Fibroblast of lung (primary cell): Measurements from ENCODE around the gene KAT2B. TPM values are rescaled to one million over a fixed set of nuclear protein-coding genes. Genes with fewer than 3 reads are reported as not detected.

Experiments used
- DNase-seq, 2 donors: peaks; one replicate each; pipeline versions ENCODE4 v3.0.0 to v3.0.0-alpha.2; 2010; ENCODE audit warnings: low read depth in 2 of 2
- H2AFZ ChIP-seq: 2 replicates; pipeline ENCODE4 v1.5.1; 2012; ENCODE audit warnings: low read length, control low read depth, inconsistent platforms
- H3K27ac ChIP-seq: 2 replicates; pipeline ENCODE4 v1.5.1; 2011; ENCODE audit warnings: low read length, control low read depth; ENCODE audit not compliant: insufficient read depth
- H3K27me3 ChIP-seq: 2 replicates; pipeline ENCODE4 v1.5.1; 2011; ENCODE audit warnings: mild to moderate bottlenecking, low read length; ENCODE audit not compliant: control insufficient read depth, insufficient read depth
- H3K36me3 ChIP-seq: 2 replicates; pipeline ENCODE4 v1.5.1; 2011; ENCODE audit warnings: low read length; ENCODE audit not compliant: control insufficient read depth, insufficient read depth
- H3K4me1 ChIP-seq: 2 replicates; pipeline ENCODE4 v1.5.1; 2011; ENCODE audit warnings: low read length; ENCODE audit not compliant: control insufficient read depth, insufficient read depth; ENCODE audit errors: extremely low read depth
- H3K4me2 ChIP-seq: 2 replicates; pipeline ENCODE4 v1.5.1; 2011; ENCODE audit warnings: low read length, control low read depth; ENCODE audit not compliant: insufficient read depth; ENCODE audit errors: extremely low read depth
- H3K4me3 ChIP-seq, 4 experiments: fragments of 200-600 bp in 1 of 4; sonication (generic) in 1 of 4; replicated peaks in 1 of 4; 2 replicates each; pipeline ENCODE4 v1.5.1; 2011 to 2016; ENCODE audit warnings: low read length in 4 of 4, low read depth in 3 of 4, mild to moderate bottlenecking in 3 of 4, control low read depth in 2 of 4, inconsistent platforms in 1 of 4, mixed read lengths in 1 of 4; ENCODE audit not compliant: insufficient read depth in 1 of 4; ENCODE audit errors: control extremely low read depth in 1 of 4
- H3K79me2 ChIP-seq: 2 replicates; pipeline ENCODE4 v1.5.1; 2012; ENCODE audit warnings: mild to moderate bottlenecking, low read length, inconsistent platforms; ENCODE audit not compliant: control insufficient read depth, insufficient read depth
- H3K9ac ChIP-seq: 2 replicates; pipeline ENCODE4 v1.5.1; 2011; ENCODE audit warnings: mild to moderate bottlenecking, low read length, control low read depth; ENCODE audit not compliant: insufficient read depth
- H3K9me3 ChIP-seq: 2 replicates; pipeline ENCODE4 v1.5.1; 2012; ENCODE audit warnings: low read depth, low read length; ENCODE audit not compliant: control insufficient read depth, insufficient read depth
- H4K20me1 ChIP-seq: 2 replicates; pipeline ENCODE4 v1.5.1; 2011; ENCODE audit warnings: low read length; ENCODE audit not compliant: control insufficient read depth, insufficient read depth; ENCODE audit errors: extremely low read depth
- EZH2 ChIP-seq: IDR thresholded peaks from 2 replicates; pipeline ENCODE4 v1.5.1; 2012; ENCODE audit warnings: low read length, control low read depth, mild to moderate bottlenecking; ENCODE audit errors: missing control alignments
- polyA plus RNA-seq, 2 donors: library from polyadenylated mRNA; depleted of rRNA in 1 of 2; stranded (reverse) in 1 of 2; unstranded in 1 of 2; fragments of >200 nt; gene quantifications; 2 replicates each; pipeline ENCODE4 v1.2.1, GENCODE V29; 2011 to 2012; ENCODE audit warnings: missing spikeins in 1 of 2
- total RNA-seq: library from RNA; depleted of rRNA; stranded (reverse); fragments of >200 nt; gene quantifications from 2 replicates; pipeline ENCODE4 v1.2.1, GENCODE V29; 2014
- TF ChIP-seq, protein P1 (sequence below), 2 donors: IDR thresholded peaks in 1 of 2; conservative IDR thresholded peaks in 1 of 2; 1 replicate in 1 of 2; 2 replicates in 1 of 2; pipeline ENCODE4 v1.5.1; 2011 to 2012; ENCODE audit warnings: low read length in 2 of 2, control low read depth in 1 of 2, inconsistent platforms in 1 of 2, low read depth in 1 of 2, mild to moderate bottlenecking in 1 of 2

KAT2B gene
- total and polyA plus RNA-seq, 2 donors (not counting 1 experiment from before 2014, with no cell fraction given): 9.1 to 14.7 TPM

GRCh38 chr3:20001932-20002331, 38.3 kb upstream of the KAT2B start:
- Histone ChIP-seq H3K27ac (no peak overlapping the region), H3K4me2 (no peak overlapping the region), H2AFZ (no peak overlapping the region), H3K79me2 (no peaks in the 10 kb centered on the region), H3K9ac (no peak overlapping the region), H3K9me3 (no peaks in the 10 kb centered on the region), H3K4me1 (no peaks in the 10 kb centered on the region), H4K20me1 (no peaks in the 10 kb centered on the region), H3K27me3 (no peaks in the 10 kb centered on the region), H3K36me3 (no peaks in the 10 kb centered on the region), H3K4me3 (no peak overlapping the region)
- no peak for DNase-seq
- TF ChIP-seq EZH2: no peak
- TF ChIP-seq, protein P1, sequence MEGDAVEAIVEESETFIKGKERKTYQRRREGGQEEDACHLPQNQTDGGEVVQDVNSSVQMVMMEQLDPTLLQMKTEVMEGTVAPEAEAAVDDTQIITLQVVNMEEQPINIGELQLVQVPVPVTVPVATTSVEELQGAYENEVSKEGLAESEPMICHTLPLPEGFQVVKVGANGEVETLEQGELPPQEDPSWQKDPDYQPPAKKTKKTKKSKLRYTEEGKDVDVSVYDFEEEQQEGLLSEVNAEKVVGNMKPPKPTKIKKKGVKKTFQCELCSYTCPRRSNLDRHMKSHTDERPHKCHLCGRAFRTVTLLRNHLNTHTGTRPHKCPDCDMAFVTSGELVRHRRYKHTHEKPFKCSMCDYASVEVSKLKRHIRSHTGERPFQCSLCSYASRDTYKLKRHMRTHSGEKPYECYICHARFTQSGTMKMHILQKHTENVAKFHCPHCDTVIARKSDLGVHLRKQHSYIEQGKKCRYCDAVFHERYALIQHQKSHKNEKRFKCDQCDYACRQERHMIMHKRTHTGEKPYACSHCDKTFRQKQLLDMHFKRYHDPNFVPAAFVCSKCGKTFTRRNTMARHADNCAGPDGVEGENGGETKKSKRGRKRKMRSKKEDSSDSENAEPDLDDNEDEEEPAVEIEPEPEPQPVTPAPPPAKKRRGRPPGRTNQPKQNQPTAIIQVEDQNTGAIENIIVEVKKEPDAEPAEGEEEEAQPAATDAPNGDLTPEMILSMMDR (conservative IDR thresholded peaks at IDR 0.05 in 1 of 2, IDR thresholded peaks at IDR 0.05 in 1 of 2; ENCODE audit: low read depth in 1 of 2, low read length in 2 of 2): no peak

GRCh38 chr3:20007960-20008359, 32.3 kb upstream of the KAT2B start:
- Histone ChIP-seq H3K36me3 (no peaks in the 10 kb centered on the region), H4K20me1 (no peaks in the 10 kb centered on the region), H3K4me1 (no peaks in the 10 kb centered on the region), H3K79me2 (no peaks in the 10 kb centered on the region), H3K4me2 (no peak overlapping the region), H3K4me3 (no peak overlapping the region), H3K27me3 (no peaks in the 10 kb centered on the region), H3K27ac (no peak overlapping the region), H3K9me3 (no peaks in the 10 kb centered on the region), H3K9ac (no peak overlapping the region), H2AFZ (no peak overlapping the region)
- TF ChIP-seq, protein P1 (conservative IDR thresholded peaks at IDR 0.05 in 1 of 2, IDR thresholded peaks at IDR 0.05 in 1 of 2; ENCODE audit: low read depth in 1 of 2, low read length in 2 of 2): no peak
- no peak for TF ChIP-seq EZH2
- DNase-seq: no peak

DNA sequence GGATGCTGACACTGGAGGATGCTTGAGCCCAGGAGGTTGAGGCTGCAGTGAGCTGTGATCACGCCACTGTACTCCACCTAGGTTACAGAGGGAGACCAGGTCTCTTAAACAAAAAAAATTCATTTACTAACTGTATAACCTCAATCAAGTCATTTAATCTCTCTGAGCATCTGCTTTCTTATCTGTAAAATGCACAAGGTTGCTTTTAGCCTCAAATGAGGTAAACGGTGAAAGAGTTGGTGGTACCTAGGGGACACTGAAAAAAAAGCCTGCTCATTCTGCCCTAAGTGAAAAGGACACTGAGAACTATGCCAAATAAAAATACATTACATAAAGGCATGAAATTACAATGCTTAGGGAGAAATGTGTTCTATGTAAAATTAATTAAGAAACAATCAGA, 31.6 kb upstream of the KAT2B start:
- TF ChIP-seq, protein P1 (conservative IDR thresholded peaks at IDR 0.05 in 1 of 2, IDR thresholded peaks at IDR 0.05 in 1 of 2; ENCODE audit: low read depth in 1 of 2, low read length in 2 of 2): no peak
- no peak for TF ChIP-seq EZH2
- Histone ChIP-seq H3K36me3 (no peaks in the 10 kb centered on the region), H2AFZ (no peak overlapping the region), H3K9ac (no peak overlapping the region), H3K4me2 (no peak overlapping the region), H3K79me2 (no peaks in the 10 kb centered on the region), H3K27me3 (no peaks in the 10 kb centered on the region), H3K27ac (no peak overlapping the region), H3K9me3 (no peaks in the 10 kb centered on the region), H3K4me3 (no peak overlapping the region), H4K20me1 (no peaks in the 10 kb centered on the region), H3K4me1 (no peaks in the 10 kb centered on the region)
- no peak for DNase-seq
